Left lung (tissue), 10 donors: ENCODE measurements around the gene BROX. TPM values are rescaled to one million over a fixed set of nuclear protein-coding genes. Genes with fewer than 3 reads are reported as not detected.

Experiments used
- ATAC-seq: fragments of 200-7000 bp; cut with Tn5 transposase; one replicate; pipeline ENCODE4 v1.9.1; 2020; ENCODE audit warnings: moderate library complexity
- DNase-seq, 4 donors: peaks; one replicate each; pipeline ENCODE4 v3.0.0-alpha.2; 2013 to 2020
- H3K27ac ChIP-seq, 2 donors: fragments of 200-600 bp; sonication (generic) in 1 of 2; one replicate each; pipeline versions ENCODE4 v1.5.0 to v1.8.0; 2020 to 2021
- H3K27me3 ChIP-seq, 2 donors: fragments of 200-600 bp; sonication (generic) in 1 of 2; one replicate each; pipeline versions ENCODE4 v1.5.0 to v1.8.0; 2020 to 2021
- H3K36me3 ChIP-seq, 2 donors: fragments of 200-600 bp; sonication (generic) in 1 of 2; one replicate each; pipeline versions ENCODE4 v1.5.0 to v1.8.0; 2020 to 2021
- H3K4me1 ChIP-seq, 2 donors: fragments of 200-600 bp; one replicate each; pipeline ENCODE4 v1.8.0; 2021
- H3K4me3 ChIP-seq, 2 donors: fragments of 200-600 bp; sonication (generic) in 1 of 2; one replicate each; pipeline versions ENCODE4 v1.5.0 to v1.8.0; 2020 to 2021; ENCODE audit warnings: mild to moderate bottlenecking in 1 of 2
- H3K9me3 ChIP-seq, 2 donors: fragments of 200-600 bp; sonication (generic) in 1 of 2; one replicate each; pipeline versions ENCODE4 v1.5.0 to v1.8.0; 2020 to 2021
- intact Hi-C, 2 donors: fragments of 100-400 bp; cut with DNase I; formaldehyde crosslinking; loops; one replicate each; pipeline versions ENCODE4 v1.11.2 to v1.14.2; 2022
- polyA plus RNA-seq, 6 donors: library from polyadenylated mRNA; unstranded; fragments of 120-200 nt; gene quantifications; one replicate each; pipeline ENCODE4 v1.2.1, GENCODE V29; 2013; ENCODE audit not compliant: insufficient read length in 6 of 6
- total RNA-seq, 2 donors: library from RNA; stranded (reverse); fragmentation: NEBNext Ultra II Directional; extraction: Animal tissue kit (Norgen Biotek cat#: 25700); gene quantifications; one replicate each; pipeline ENCODE4 v1.2.1, GENCODE V29; 2021
- TF ChIP-seq, protein P1 (sequence below), 2 donors: fragments of 200-600 bp; sonication (generic) in 1 of 2; IDR thresholded peaks; one replicate each; pipeline versions ENCODE4 v1.5.0 to v1.8.0; 2021; ENCODE audit warnings: antibody characterized with exemption in 2 of 2
- donor health status: DM: no; HTN: yes; CAD: no.
- donor health status: DM: no; HTN: no; CAD: no.

BROX gene
- total and polyA plus RNA-seq, 8 donors, result 41.4 to 52.6 (median 47.2) TPM

DNA sequence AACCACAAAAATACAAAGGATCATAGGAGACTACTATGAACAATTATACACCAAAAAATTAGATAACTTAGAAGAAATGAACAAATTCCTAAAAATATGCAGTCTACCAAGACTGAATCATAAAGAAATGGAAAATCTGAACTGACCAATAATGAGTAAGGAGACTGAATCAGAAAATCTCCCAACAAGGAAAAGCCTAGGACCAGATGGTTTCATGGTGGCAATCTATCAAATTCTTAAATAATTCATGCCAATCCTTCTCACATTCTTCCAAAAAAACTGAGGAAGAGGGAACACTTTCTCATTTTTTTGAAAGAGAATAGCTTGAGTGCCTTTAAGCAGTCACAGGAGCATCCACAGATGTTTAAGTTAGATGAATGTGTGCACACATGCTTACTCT lies 70.7 kb downstream of the BROX start:
- ATAC-seq (no peak), DNase-seq (no peak)
- intact Hi-C loops, result no loop called here
- TF ChIP-seq, protein P1, sequence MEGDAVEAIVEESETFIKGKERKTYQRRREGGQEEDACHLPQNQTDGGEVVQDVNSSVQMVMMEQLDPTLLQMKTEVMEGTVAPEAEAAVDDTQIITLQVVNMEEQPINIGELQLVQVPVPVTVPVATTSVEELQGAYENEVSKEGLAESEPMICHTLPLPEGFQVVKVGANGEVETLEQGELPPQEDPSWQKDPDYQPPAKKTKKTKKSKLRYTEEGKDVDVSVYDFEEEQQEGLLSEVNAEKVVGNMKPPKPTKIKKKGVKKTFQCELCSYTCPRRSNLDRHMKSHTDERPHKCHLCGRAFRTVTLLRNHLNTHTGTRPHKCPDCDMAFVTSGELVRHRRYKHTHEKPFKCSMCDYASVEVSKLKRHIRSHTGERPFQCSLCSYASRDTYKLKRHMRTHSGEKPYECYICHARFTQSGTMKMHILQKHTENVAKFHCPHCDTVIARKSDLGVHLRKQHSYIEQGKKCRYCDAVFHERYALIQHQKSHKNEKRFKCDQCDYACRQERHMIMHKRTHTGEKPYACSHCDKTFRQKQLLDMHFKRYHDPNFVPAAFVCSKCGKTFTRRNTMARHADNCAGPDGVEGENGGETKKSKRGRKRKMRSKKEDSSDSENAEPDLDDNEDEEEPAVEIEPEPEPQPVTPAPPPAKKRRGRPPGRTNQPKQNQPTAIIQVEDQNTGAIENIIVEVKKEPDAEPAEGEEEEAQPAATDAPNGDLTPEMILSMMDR (IDR thresholded peaks at IDR 0.05), result no peak
- H3K27ac ChIP-seq, result no peak overlapping the region
- no peaks in the 10 kb centered on the region for H3K36me3 ChIP-seq
- no peak overlapping the region for H3K4me3 ChIP-seq
- no peaks in the 10 kb centered on the region for H3K27me3 ChIP-seq
- no peaks in the 10 kb centered on the region for H3K9me3 ChIP-seq
- peaks cover 2 to 9% of the 10 kb centered on the region in 2 donors for H3K4me1 ChIP-seq

DNA sequence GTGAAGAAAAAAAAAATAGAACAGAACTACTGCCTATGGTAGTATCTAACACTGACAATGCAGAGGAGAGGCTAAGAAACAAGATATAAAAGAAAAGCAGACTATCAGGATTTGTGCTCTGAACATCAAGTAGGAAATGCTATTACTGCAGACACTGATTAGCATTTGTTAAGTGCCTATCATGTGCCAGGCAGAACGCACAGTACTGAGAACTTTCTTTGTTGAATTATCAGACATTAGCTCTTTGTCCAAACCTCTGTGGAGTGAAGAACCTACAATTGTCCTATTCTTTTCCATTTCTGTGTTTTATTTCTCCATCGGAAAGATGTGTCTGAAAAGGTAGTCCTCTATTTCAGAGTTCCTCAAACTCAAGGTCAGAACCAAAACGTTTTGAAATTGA lies 72.0 kb downstream of the BROX start:
- intact Hi-C loops, result no loop called here
- no peaks in the 10 kb centered on the region for H3K36me3 ChIP-seq
- peaks cover 0 to 9% of the 10 kb centered on the region in 2 donors for H3K4me1 ChIP-seq
- no peak overlapping the region for H3K4me3 ChIP-seq
- no peaks in the 10 kb centered on the region for H3K27me3 ChIP-seq
- TF ChIP-seq, protein P1 (IDR thresholded peaks at IDR 0.05), result no peak
- ATAC-seq, result peak; percentile 37
- DNase-seq, result no peak
- H3K27ac ChIP-seq, result no peak overlapping the region
- H3K9me3 ChIP-seq, result no peaks in the 10 kb centered on the region

Other genes starting within 250 kb of the BROX start
- under 1 TPM in 1 of 2 donors, not detected in 1; 0.58 TPM for gene HHIPL2, start 164.5 kb upstream of the BROX start, total RNA-seq
- gene HHIPL2, start 164.5 kb upstream of the BROX start, polyA plus RNA-seq, result 1 to 10 TPM in 2 of 6 donors, under 1 TPM in 4; 0.50 to 1.5 (median 0.70) TPM
- 1 to 10 TPM; 6.1 to 9.8 TPM for gene TAF1A, start 122.6 kb upstream of the BROX start, total RNA-seq
- 10 to 100 TPM; 17.1 to 23.2 (median 19.9) TPM for gene TAF1A, start 122.6 kb upstream of the BROX start, polyA plus RNA-seq
- 10 to 100 TPM; 62.0 to 62.3 TPM for gene MIA3, start 94.5 kb upstream of the BROX start, total RNA-seq
- 10 to 100 TPM; 76.2 to 94.5 (median 86.5) TPM for gene MIA3, start 94.5 kb upstream of the BROX start, polyA plus RNA-seq
- 10 to 100 TPM; 91.6 to 94.5 TPM for gene AIDA, start 73 bp upstream of the BROX start, total RNA-seq
- gene AIDA, start 73 bp upstream of the BROX start, polyA plus RNA-seq, result 10 to 100 TPM; 71.8 to 96.7 (median 84.5) TPM
- not detected for gene FAM177B, start 24.6 kb downstream of the BROX start, total RNA-seq
- gene FAM177B, start 24.6 kb downstream of the BROX start, polyA plus RNA-seq, result 1 to 10 TPM in 1 of 6 donors, under 1 TPM in 5; 0.28 to 1.2 (median 0.49) TPM
- 10 to 100 TPM; 17.2 to 23.9 TPM for gene DISP1, start 102.5 kb downstream of the BROX start, total RNA-seq
- 10 to 100 TPM; 18.7 to 21.9 (median 20.5) TPM for gene DISP1, start 102.5 kb downstream of the BROX start, polyA plus RNA-seq